ENCODE data around the gene ZNF292.

The ZNF292 gene

DNA sequence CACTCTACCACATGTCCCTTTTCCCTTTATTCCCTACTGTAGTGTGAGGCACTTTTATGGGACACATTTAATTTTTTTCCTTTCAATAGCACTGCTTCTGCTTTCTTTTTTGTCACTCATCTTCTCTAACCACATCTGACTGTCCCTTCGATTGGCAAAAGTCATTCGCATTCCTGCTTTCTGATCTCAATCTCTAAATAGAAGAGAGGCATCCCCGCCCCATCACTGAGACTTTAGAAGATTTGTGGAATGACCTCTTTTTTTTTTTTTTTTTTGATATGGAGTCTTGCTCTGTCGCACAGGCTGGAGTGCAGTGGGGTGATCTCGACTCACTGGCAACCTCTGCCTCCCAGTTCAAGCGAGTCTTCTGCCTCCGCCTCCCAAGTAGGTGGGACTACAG is 9.1 kb downstream of the ZNF292 start:
- Histone ChIP-seq H3K36me3 (replicated peaks) (no peaks in the 10 kb centered on the region), H3K4me3 (ENCODE audit: low read depth, low read length) (no peak overlapping the region), H3K27ac (no peak overlapping the region), H3K27me3 (replicated peaks) (no peaks in the 10 kb centered on the region)
- TF ChIP-seq, protein P1, sequence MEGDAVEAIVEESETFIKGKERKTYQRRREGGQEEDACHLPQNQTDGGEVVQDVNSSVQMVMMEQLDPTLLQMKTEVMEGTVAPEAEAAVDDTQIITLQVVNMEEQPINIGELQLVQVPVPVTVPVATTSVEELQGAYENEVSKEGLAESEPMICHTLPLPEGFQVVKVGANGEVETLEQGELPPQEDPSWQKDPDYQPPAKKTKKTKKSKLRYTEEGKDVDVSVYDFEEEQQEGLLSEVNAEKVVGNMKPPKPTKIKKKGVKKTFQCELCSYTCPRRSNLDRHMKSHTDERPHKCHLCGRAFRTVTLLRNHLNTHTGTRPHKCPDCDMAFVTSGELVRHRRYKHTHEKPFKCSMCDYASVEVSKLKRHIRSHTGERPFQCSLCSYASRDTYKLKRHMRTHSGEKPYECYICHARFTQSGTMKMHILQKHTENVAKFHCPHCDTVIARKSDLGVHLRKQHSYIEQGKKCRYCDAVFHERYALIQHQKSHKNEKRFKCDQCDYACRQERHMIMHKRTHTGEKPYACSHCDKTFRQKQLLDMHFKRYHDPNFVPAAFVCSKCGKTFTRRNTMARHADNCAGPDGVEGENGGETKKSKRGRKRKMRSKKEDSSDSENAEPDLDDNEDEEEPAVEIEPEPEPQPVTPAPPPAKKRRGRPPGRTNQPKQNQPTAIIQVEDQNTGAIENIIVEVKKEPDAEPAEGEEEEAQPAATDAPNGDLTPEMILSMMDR (IDR thresholded peaks at IDR 0.05; ENCODE audit: low read depth, low read length, missing control alignments): no peak
- no peak for DNase-seq
- in situ Hi-C loops (cut with HindIII; ENCODE audit: low pct_ligation_motif_present, low sequenced_read_pairs): no loop called here

DNA sequence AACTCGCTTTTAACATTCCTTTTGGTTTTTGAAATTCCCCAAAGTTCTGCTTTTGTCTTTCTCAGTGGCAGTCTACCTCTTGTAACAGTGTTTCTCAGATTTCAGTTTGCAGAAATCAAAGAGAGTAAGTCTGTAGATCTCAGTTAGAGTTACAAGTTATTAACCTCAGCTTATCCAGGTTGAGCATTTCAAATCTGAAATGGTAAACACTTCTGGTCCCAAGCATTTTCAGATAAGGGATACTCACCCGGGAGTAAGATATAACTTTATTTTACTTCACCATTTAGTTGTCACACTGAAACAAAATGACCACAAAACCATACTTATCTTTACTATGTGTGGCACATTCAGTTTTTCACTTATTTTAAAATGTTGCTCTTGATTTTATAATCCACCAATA is 9.8 kb downstream of the ZNF292 start:
- Histone ChIP-seq H3K4me3 (ENCODE audit: low read depth, low read length) (no peak overlapping the region), H3K27ac (no peak overlapping the region), H3K27me3 (replicated peaks) (no peaks in the 10 kb centered on the region), H3K36me3 (replicated peaks) (no peaks in the 10 kb centered on the region)
- DNase-seq: no peak
- in situ Hi-C loops (cut with HindIII; ENCODE audit: low pct_ligation_motif_present, low sequenced_read_pairs): no loop called here
- TF ChIP-seq, protein P1 (IDR thresholded peaks at IDR 0.05; ENCODE audit: low read depth, low read length, missing control alignments): no peak

DNA sequence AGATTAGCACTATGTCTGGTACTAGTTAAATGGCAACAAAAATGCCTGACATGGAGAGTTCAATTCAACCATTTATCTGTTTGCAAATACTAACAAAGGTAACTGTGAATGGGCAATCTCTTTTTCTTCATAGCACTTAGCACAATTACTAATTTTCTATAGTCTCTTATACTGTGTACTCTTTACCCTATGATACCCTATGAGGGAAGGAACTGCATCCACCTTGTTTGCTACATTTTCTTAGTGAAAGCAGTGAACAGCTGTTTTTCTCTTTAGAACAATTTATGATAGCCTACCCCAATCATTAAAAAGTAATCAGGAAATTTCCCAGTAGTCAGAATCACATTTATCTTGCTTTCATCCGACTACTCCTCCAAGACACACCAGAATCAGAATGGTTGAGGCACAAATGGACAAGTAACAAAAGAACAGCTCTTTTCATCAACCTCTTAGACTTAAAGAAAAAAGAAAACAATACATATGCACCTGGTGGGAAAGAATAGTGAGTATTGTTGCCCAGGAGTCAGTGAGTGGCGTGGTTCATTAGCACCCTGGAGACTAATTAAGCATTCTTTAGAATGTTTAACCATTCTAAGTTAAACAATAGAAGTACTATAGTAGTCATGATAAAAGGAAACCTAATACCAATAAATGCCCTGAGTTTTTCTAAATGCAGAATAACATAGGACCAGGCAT is 16.7 kb downstream of the ZNF292 start:
- no peaks in the 10 kb centered on the region for H3K27me3 ChIP-seq (replicated peaks)
- TF ChIP-seq, protein P1 (IDR thresholded peaks at IDR 0.05; ENCODE audit: low read depth, low read length, missing control alignments): no peak
- no peak overlapping the region for H3K27ac ChIP-seq
- DNase-seq: no peak
- no peaks in the 10 kb centered on the region for H3K36me3 ChIP-seq (replicated peaks)
- no peak overlapping the region for H3K4me3 ChIP-seq (ENCODE audit: low read depth, low read length)
- in situ Hi-C loops (cut with HindIII; ENCODE audit: low pct_ligation_motif_present, low sequenced_read_pairs): no loop called here

DNA sequence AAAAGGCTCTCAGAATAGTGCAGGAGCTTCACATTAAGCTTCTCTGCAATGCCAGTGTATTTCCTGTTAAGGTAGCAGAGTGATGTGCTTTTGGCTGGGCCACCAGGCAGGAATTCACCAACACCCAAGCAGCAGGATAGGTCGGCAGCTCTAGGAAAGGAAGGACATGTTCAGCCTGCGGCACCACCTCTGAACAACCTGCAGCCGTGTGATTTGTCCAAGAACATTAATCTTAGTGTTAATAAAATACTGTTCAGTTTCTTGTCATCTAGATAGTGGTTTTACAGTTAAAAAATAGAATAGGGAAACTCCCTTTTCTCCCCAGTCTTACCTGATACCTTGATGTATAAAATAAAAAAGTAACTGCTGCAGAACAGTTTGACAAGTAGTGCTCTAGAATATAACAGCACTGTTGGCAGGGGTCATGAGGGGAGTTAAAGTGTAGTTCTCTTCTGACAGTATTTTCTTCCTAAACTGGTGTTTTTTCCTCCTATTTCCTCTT is 18.8 kb downstream of the ZNF292 start:
- H3K27me3 ChIP-seq (replicated peaks): no peaks in the 10 kb centered on the region
- TF ChIP-seq, protein P1 (IDR thresholded peaks at IDR 0.05; ENCODE audit: low read depth, low read length, missing control alignments): no peak
- no peak overlapping the region for H3K27ac ChIP-seq
- DNase-seq: no peak
- H3K36me3 ChIP-seq (replicated peaks): no peaks in the 10 kb centered on the region
- in situ Hi-C loops (cut with HindIII; ENCODE audit: low pct_ligation_motif_present, low sequenced_read_pairs): no loop called here
- H3K4me3 ChIP-seq (ENCODE audit: low read depth, low read length): no peak overlapping the region

DNA sequence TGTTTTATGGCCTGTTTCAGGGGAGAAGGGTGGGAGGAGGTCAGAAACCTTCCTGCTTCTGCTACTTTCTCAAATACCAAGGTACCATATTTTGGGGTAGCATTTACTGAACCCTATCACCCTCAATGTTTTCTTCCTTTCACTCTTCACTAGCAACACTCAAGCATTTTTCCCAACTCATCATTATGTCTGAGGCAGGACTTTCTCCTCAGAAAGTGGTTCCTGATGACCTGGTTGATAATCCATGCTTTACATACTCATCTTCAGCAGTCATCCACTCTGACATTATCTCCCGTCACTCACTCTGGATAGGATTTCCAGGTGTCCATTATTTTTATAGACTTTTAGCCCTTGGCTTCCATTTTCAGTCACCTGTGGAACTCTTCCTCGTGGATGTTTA is 21.1 kb downstream of the ZNF292 start:
- in situ Hi-C loops (cut with HindIII; ENCODE audit: low pct_ligation_motif_present, low sequenced_read_pairs): no loop called here
- H3K27ac ChIP-seq: no peak overlapping the region
- TF ChIP-seq, protein P1 (IDR thresholded peaks at IDR 0.05; ENCODE audit: low read depth, low read length, missing control alignments): no peak
- H3K4me3 ChIP-seq (ENCODE audit: low read depth, low read length): no peak overlapping the region
- H3K36me3 ChIP-seq (replicated peaks): no peaks in the 10 kb centered on the region
- DNase-seq: no peak
- no peaks in the 10 kb centered on the region for H3K27me3 ChIP-seq (replicated peaks)
